ENCODE measurements around the gene MSL1.

Gene MSL1

GRCh38 chr17:40150276-40150675 is 28.5 kb downstream of the MSL1 start:
- no CpG with 5 or more reads among the region's 4 CpGs for WGBS (ENCODE audit: extremely low coverage, insufficient coverage, low lambda C conversion rate)
- Histone ChIP-seq H4K8ac (ENCODE audit: low read depth, low read length) (no peak overlapping the region), H3K79me2 (ENCODE audit: control insufficient read depth, insufficient read depth, low read length) (peaks cover 24% of the 10 kb centered on the region), H2AK5ac (ENCODE audit: low read length) (no peak overlapping the region), H3K27ac (ENCODE audit: low read depth, low read length) (no peak overlapping the region), H3K4me3 (ENCODE audit: low read length) (no peak overlapping the region), H3K18ac (ENCODE audit: low read length) (no peak overlapping the region), H2BK120ac (ENCODE audit: low read depth, low read length) (no peak overlapping the region), H3K23ac (ENCODE audit: low read length) (no peak overlapping the region), H3K36me3 (ENCODE audit: control insufficient read depth, insufficient read depth, low read length) (peaks cover 6% of the 10 kb centered on the region), H3K4ac (ENCODE audit: low read depth, low read length) (no peak overlapping the region), H2BK5ac (ENCODE audit: low read length) (no peak overlapping the region), H4K5ac (ENCODE audit: low read length) (no peak overlapping the region), H2BK15ac (replicated peaks; ENCODE audit: low read depth) (no peak overlapping the region), H3K56ac (ENCODE audit: low read length) (no peak overlapping the region), H3K4me2 (ENCODE audit: low read length) (no peak overlapping the region), H3K9ac (ENCODE audit: low read length) (no peak overlapping the region), H3K79me1 (ENCODE audit: low read length) (peaks cover 15% of the 10 kb centered on the region), H3K27me3 (ENCODE audit: insufficient read depth, low read length, poor library complexity) (no peaks in the 10 kb centered on the region), H3K4me1 (ENCODE audit: control insufficient read depth, low read depth, low read length) (no peaks in the 10 kb centered on the region)
- DNase-seq: no peak

- Histone ChIP-seq H3K56ac (ENCODE audit: low read length) (no peak overlapping the region), H3K79me1 (ENCODE audit: low read length) (peaks cover 17% of the 10 kb centered on the region), H2BK15ac (replicated peaks; ENCODE audit: low read depth) (no peak overlapping the region), H3K36me3 (ENCODE audit: control insufficient read depth, insufficient read depth, low read length) (peaks cover 6% of the 10 kb centered on the region), H3K18ac (ENCODE audit: low read length) (no peak overlapping the region), H3K27me3 (ENCODE audit: insufficient read depth, low read length, poor library complexity) (no peaks in the 10 kb centered on the region), H3K23ac (ENCODE audit: low read length) (no peak overlapping the region), H3K4me3 (ENCODE audit: low read length) (no peak overlapping the region), H3K9ac (ENCODE audit: low read length) (no peak overlapping the region), H4K8ac (ENCODE audit: low read depth, low read length) (no peak overlapping the region), H3K4ac (ENCODE audit: low read depth, low read length) (no peak overlapping the region), H2BK5ac (ENCODE audit: low read length) (no peak overlapping the region), H3K79me2 (ENCODE audit: control insufficient read depth, insufficient read depth, low read length) (peaks cover 22% of the 10 kb centered on the region), H3K4me1 (ENCODE audit: control insufficient read depth, low read depth, low read length) (no peaks in the 10 kb centered on the region), H3K4me2 (ENCODE audit: low read length) (no peak overlapping the region), H2BK120ac (ENCODE audit: low read depth, low read length) (no peak overlapping the region), H4K5ac (ENCODE audit: low read length) (no peak overlapping the region), H2AK5ac (ENCODE audit: low read length) (no peak overlapping the region), H3K27ac (ENCODE audit: low read depth, low read length) (no peak overlapping the region)
- no CpG with 5 or more reads among the region's 7 CpGs for WGBS (ENCODE audit: extremely low coverage, insufficient coverage, low lambda C conversion rate)
- DNase-seq: no peak
These were observed 29.7 kb downstream of the MSL1 start for GRCh38 chr17:40151414-40151963.

GRCh38 chr17:40153603-40154236 is 31.9 kb downstream of the MSL1 start:
- H3K79me1 ChIP-seq (ENCODE audit: low read length): peaks cover 10% of the 10 kb centered on the region
- H4K8ac ChIP-seq (ENCODE audit: low read depth, low read length): no peak overlapping the region
- H4K5ac ChIP-seq (ENCODE audit: low read length): no peak overlapping the region
- peaks cover 2% of the 10 kb centered on the region for H3K36me3 ChIP-seq (ENCODE audit: control insufficient read depth, insufficient read depth, low read length)
- no peak overlapping the region for H2BK15ac ChIP-seq (replicated peaks; ENCODE audit: low read depth)
- H3K4me3 ChIP-seq (ENCODE audit: low read length): no peak overlapping the region
- no peak overlapping the region for H2BK5ac ChIP-seq (ENCODE audit: low read length)
- H3K27ac ChIP-seq (ENCODE audit: low read depth, low read length): no peak overlapping the region
- H3K4me2 ChIP-seq (ENCODE audit: low read length): no peak overlapping the region
- no CpG with 5 or more reads among the region's 14 CpGs for WGBS (ENCODE audit: extremely low coverage, insufficient coverage, low lambda C conversion rate)
- DNase-seq: no peak
- H2BK120ac ChIP-seq (ENCODE audit: low read depth, low read length): no peak overlapping the region
- H3K18ac ChIP-seq (ENCODE audit: low read length): no peak overlapping the region
- H3K4me1 ChIP-seq (ENCODE audit: control insufficient read depth, low read depth, low read length): no peaks in the 10 kb centered on the region
- no peak overlapping the region for H3K9ac ChIP-seq (ENCODE audit: low read length)
- H3K4ac ChIP-seq (ENCODE audit: low read depth, low read length): no peak overlapping the region
- H2AK5ac ChIP-seq (ENCODE audit: low read length): no peak overlapping the region
- no peak overlapping the region for H3K23ac ChIP-seq (ENCODE audit: low read length)
- H3K79me2 ChIP-seq (ENCODE audit: control insufficient read depth, insufficient read depth, low read length): peaks cover 12% of the 10 kb centered on the region
- H3K27me3 ChIP-seq (ENCODE audit: insufficient read depth, low read length, poor library complexity): no peaks in the 10 kb centered on the region
- no peak overlapping the region for H3K56ac ChIP-seq (ENCODE audit: low read length)

GRCh38 chr17:40157973-40158372 is 36.2 kb downstream of the MSL1 start:
- DNase-seq: no peak
- no peak overlapping the region for H2BK120ac ChIP-seq (ENCODE audit: low read depth, low read length)
- no peak overlapping the region for H2BK15ac ChIP-seq (replicated peaks; ENCODE audit: low read depth)
- no peak overlapping the region for H3K4me2 ChIP-seq (ENCODE audit: low read length)
- no peak overlapping the region for H3K18ac ChIP-seq (ENCODE audit: low read length)
- no peak overlapping the region for H2BK5ac ChIP-seq (ENCODE audit: low read length)
- WGBS (ENCODE audit: extremely low coverage, insufficient coverage, low lambda C conversion rate): no CpG with 5 or more reads among the region's 2 CpGs
- H3K9ac ChIP-seq (ENCODE audit: low read length): no peak overlapping the region
- no peaks in the 10 kb centered on the region for H3K4me1 ChIP-seq (ENCODE audit: control insufficient read depth, low read depth, low read length)
- no peaks in the 10 kb centered on the region for H3K27me3 ChIP-seq (ENCODE audit: insufficient read depth, low read length, poor library complexity)
- H3K36me3 ChIP-seq (ENCODE audit: control insufficient read depth, insufficient read depth, low read length): peaks cover 5% of the 10 kb centered on the region
- H4K5ac ChIP-seq (ENCODE audit: low read length): no peak overlapping the region
- no peak overlapping the region for H3K4ac ChIP-seq (ENCODE audit: low read depth, low read length)
- H2AK5ac ChIP-seq (ENCODE audit: low read length): no peak overlapping the region
- H3K79me2 ChIP-seq (ENCODE audit: control insufficient read depth, insufficient read depth, low read length): peaks cover 10% of the 10 kb centered on the region
- no peak overlapping the region for H4K8ac ChIP-seq (ENCODE audit: low read depth, low read length)
- H3K79me1 ChIP-seq (ENCODE audit: low read length): peaks cover 6% of the 10 kb centered on the region
- no peak overlapping the region for H3K23ac ChIP-seq (ENCODE audit: low read length)
- no peak overlapping the region for H3K27ac ChIP-seq (ENCODE audit: low read depth, low read length)
- H3K4me3 ChIP-seq (ENCODE audit: low read length): no peak overlapping the region
- H3K56ac ChIP-seq (ENCODE audit: low read length): no peak overlapping the region

GRCh38 chr17:40158438-40159013 is 36.8 kb downstream of the MSL1 start:
- Histone ChIP-seq H4K5ac (ENCODE audit: low read length) (no peak overlapping the region), H3K4me2 (ENCODE audit: low read length) (no peak overlapping the region), H2BK15ac (replicated peaks; ENCODE audit: low read depth) (no peak overlapping the region), H3K36me3 (ENCODE audit: control insufficient read depth, insufficient read depth, low read length) (peaks cover 8% of the 10 kb centered on the region), H2AK5ac (ENCODE audit: low read length) (no peak overlapping the region), H3K56ac (ENCODE audit: low read length) (no peak overlapping the region), H3K23ac (ENCODE audit: low read length) (no peak overlapping the region), H3K27ac (ENCODE audit: low read depth, low read length) (no peak overlapping the region), H2BK120ac (ENCODE audit: low read depth, low read length) (no peak overlapping the region), H3K4ac (ENCODE audit: low read depth, low read length) (no peak overlapping the region), H3K9ac (ENCODE audit: low read length) (no peak overlapping the region), H3K18ac (ENCODE audit: low read length) (no peak overlapping the region), H3K4me3 (ENCODE audit: low read length) (no peak overlapping the region), H2BK5ac (ENCODE audit: low read length) (no peak overlapping the region), H3K79me2 (ENCODE audit: control insufficient read depth, insufficient read depth, low read length) (peaks cover 8% of the 10 kb centered on the region), H3K79me1 (ENCODE audit: low read length) (peaks cover 6% of the 10 kb centered on the region), H4K8ac (ENCODE audit: low read depth, low read length) (no peak overlapping the region), H3K27me3 (ENCODE audit: insufficient read depth, low read length, poor library complexity) (no peaks in the 10 kb centered on the region), H3K4me1 (ENCODE audit: control insufficient read depth, low read depth, low read length) (no peaks in the 10 kb centered on the region)
- DNase-seq: no peak
- no CpG with 5 or more reads among the region's 3 CpGs for WGBS (ENCODE audit: extremely low coverage, insufficient coverage, low lambda C conversion rate)
